Neural cell (in vitro differentiated cells): Measurements from ENCODE around the gene SH3PXD2A. TPM values are rescaled to one million over a fixed set of nuclear protein-coding genes. Genes with fewer than 3 reads are reported as not detected.

Source experiments
- H2AFZ ChIP-seq: fragments of 200-600, 300-800 bp; sonication (generic), shearing (Covaris generic); 2 replicates; pipeline ENCODE4 v1.6.0; 2014; ENCODE audit warnings: low read depth, mild to moderate bottlenecking, antibody characterized with exemption, low read length, moderate library complexity
- H3F3A ChIP-seq: fragments of 200-600 bp; shearing (Covaris generic); 2 replicates; pipeline ENCODE4 v1.6.1; 2016; ENCODE audit warnings: mild to moderate bottlenecking, moderate library complexity, mixed read lengths, antibody characterized with exemption, low read length; ENCODE audit not compliant: insufficient read depth, poor library complexity, severe bottlenecking
- H3K27ac ChIP-seq: fragments of 200-600, 300-800 bp; sonication (generic), shearing (Covaris generic); 2 replicates; pipeline ENCODE4 v1.5.1; 2014; ENCODE audit warnings: mild to moderate bottlenecking, low read length, moderate library complexity
- H3K27me3 ChIP-seq: fragments of 300-800, 200-600 bp; sonication (generic), shearing (Covaris generic); 2 replicates; pipeline ENCODE4 v1.6.0; 2014; ENCODE audit warnings: mild to moderate bottlenecking, low read depth, low read length, moderate library complexity; ENCODE audit not compliant: insufficient read depth
- H3K36me3 ChIP-seq: fragments of 300-800, 200-600 bp; sonication (generic), shearing (Covaris generic); 2 replicates; pipeline ENCODE4 v1.5.1; 2014; ENCODE audit warnings: mild to moderate bottlenecking, antibody characterized with exemption, low read length, moderate library complexity; ENCODE audit not compliant: insufficient read depth
- H3K4me2 ChIP-seq: fragments of 300-800, 200-600 bp; sonication (generic), shearing (Covaris generic); 2 replicates; pipeline ENCODE4 v1.6.0; 2014; ENCODE audit warnings: mild to moderate bottlenecking, low read length
- H3K4me3 ChIP-seq: fragments of 300-800, 200-600 bp; sonication (generic), shearing (Covaris generic); 2 replicates; pipeline ENCODE4 v1.5.1; 2014; ENCODE audit warnings: mild to moderate bottlenecking, low read length, moderate library complexity
- H3K79me2 ChIP-seq: fragments of 200-600 bp; shearing (Covaris generic); replicated peaks from 2 replicates; pipeline ENCODE4 v1.6.0; 2014; ENCODE audit warnings: mild to moderate bottlenecking, low read length, moderate library complexity; ENCODE audit not compliant: insufficient read depth
- H3K9ac ChIP-seq: fragments of 300-800, 200-600 bp; sonication (generic), shearing (Covaris generic); 2 replicates; pipeline ENCODE4 v1.6.1; 2016; ENCODE audit warnings: mild to moderate bottlenecking, low read length, mixed read lengths
- H3K9me2 ChIP-seq: fragments of 200-600 bp; shearing (Covaris generic); 2 replicates; pipeline ENCODE4 v1.6.1; 2016; ENCODE audit warnings: mild to moderate bottlenecking, low read length, mixed read lengths; ENCODE audit not compliant: insufficient read depth
- H3K9me3 ChIP-seq: fragments of 200-600, 300-800 bp; sonication (generic), shearing (Covaris generic); 2 replicates; pipeline ENCODE4 v1.6.1; 2016; ENCODE audit warnings: mild to moderate bottlenecking, mixed run types, low read length, moderate library complexity, mixed read lengths
- H4K20me1 ChIP-seq: fragments of 200-600 bp; shearing (Covaris generic); 2 replicates; pipeline ENCODE4 v1.6.1; 2016; ENCODE audit warnings: mild to moderate bottlenecking, mixed run types; ENCODE audit not compliant: insufficient read depth
- EP300 ChIP-seq: fragments of 450-650 bp; conservative IDR thresholded peaks from 2 replicates; pipeline ENCODE4 v1.6.1; 2014; ENCODE audit warnings: antibody characterized with exemption, mild to moderate bottlenecking, moderate library complexity; ENCODE audit not compliant: poor library complexity, severe bottlenecking
- EZH2 ChIP-seq: fragments of 200-600, 300-800 bp; shearing (Covaris generic), sonication (generic); IDR thresholded peaks from 2 replicates; pipeline ENCODE4 v1.6.1; 2014; ENCODE audit warnings: antibody characterized with exemption, low read length, borderline replicate concordance, mild to moderate bottlenecking; ENCODE audit not compliant: insufficient read depth, poor library complexity, severe bottlenecking
- MXI1 ChIP-seq: fragments of 450-650 bp; conservative IDR thresholded peaks from 2 replicates; pipeline ENCODE4 v1.6.1; 2014; ENCODE audit warnings: antibody characterized with exemption, mild to moderate bottlenecking; ENCODE audit not compliant: poor library complexity, severe bottlenecking
- POLR2AphosphoS5 ChIP-seq: IDR thresholded peaks from 2 replicates; pipeline ENCODE4 v1.6.1; 2012
- RAD21 ChIP-seq: fragments of 450-650 bp; conservative IDR thresholded peaks from 2 replicates; pipeline ENCODE4 v1.6.1; 2014; ENCODE audit warnings: antibody characterized with exemption, mild to moderate bottlenecking, moderate library complexity
- REST ChIP-seq: IDR thresholded peaks from 2 replicates; pipeline ENCODE4 v1.6.1; 2012; ENCODE audit warnings: borderline replicate concordance
- SMC3 ChIP-seq: fragments of 450-650 bp; conservative IDR thresholded peaks from 2 replicates; pipeline ENCODE4 v1.6.1; 2014; ENCODE audit warnings: antibody characterized with exemption, mild to moderate bottlenecking, moderate library complexity; ENCODE audit not compliant: poor library complexity
- TAF1 ChIP-seq: IDR thresholded peaks from 2 replicates; pipeline ENCODE4 v1.6.1; 2012; ENCODE audit warnings: low read depth
- polyA plus RNA-seq: library from polyadenylated mRNA; depleted of rRNA; stranded (reverse); fragments of >200 nt; gene quantifications from 2 replicates; pipeline ENCODE4 v1.2.3, GENCODE V29; 2014
- TF ChIP-seq, protein P1 (sequence below): fragments of 450-650 bp; IDR thresholded peaks from 2 replicates; pipeline ENCODE4 v1.5.1; 2014; ENCODE audit warnings: antibody characterized with exemption, mild to moderate bottlenecking, moderate library complexity; ENCODE audit not compliant: poor library complexity, severe bottlenecking

SH3PXD2A gene
- polyA plus RNA-seq, 1 donor from 2014 or later, result 5.2 TPM

DNA sequence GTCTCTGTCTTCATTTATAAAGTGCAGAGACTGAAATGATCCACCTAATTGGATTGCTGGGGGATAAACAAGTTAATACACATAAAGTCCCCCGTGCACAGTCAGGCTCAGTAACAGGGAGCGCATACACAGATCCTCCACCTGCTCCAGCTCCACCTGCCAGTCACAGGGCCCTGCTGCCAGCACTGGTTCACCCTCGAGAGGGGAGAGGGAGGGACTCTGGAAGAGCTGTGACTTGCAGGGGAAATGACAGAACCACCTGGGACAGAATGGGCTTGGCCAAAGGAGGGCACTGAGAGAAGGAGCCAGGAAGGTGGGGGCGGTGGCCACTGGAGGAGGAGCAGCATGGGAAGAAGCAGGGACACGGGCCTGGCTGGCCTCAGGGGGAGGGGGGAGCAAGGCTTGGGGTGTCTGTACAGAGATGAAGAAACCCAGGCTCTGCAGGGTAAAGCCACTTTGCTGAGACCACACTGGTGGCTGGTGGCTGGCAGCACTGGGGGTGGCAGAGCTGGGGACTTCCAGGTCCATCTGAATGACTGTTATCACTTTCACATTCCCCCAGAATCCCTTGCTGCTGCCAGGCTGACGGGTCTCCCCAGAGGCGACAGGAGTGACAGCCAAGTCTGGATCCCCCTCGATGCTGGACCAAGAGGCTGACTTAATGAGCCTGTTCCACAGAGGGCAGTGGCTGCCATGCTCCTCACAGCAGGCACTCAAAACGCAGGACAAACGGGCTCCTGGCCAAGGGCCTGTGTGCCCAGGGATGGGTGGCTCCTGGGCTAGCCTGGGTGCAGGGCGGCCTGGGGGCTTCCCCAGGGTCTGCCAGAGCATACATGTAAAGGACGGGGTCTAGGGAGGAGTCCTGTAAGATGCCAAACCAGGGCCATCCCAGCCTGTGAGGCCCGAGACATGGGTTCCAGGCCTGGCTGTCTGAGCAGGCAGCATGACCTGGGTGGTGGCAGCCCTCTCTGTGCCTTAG lies 151.1 kb downstream of the SH3PXD2A start:
- H3K4me3 ChIP-seq, result no peak overlapping the region
- H3K9me2 ChIP-seq, result no peaks in the 10 kb centered on the region
- H3F3A ChIP-seq, result no peaks in the 10 kb centered on the region
- no peak overlapping the region for H2AFZ ChIP-seq
- no peaks in the 10 kb centered on the region for H3K9me3 ChIP-seq
- H4K20me1 ChIP-seq, result no peaks in the 10 kb centered on the region
- TF ChIP-seq REST (no peak), EP300 (no peak), RAD21 (no peak), MXI1 (no peak), SMC3 (no peak), POLR2AphosphoS5 (no peak), TAF1 (no peak), EZH2 (no peak)
- TF ChIP-seq, protein P1, sequence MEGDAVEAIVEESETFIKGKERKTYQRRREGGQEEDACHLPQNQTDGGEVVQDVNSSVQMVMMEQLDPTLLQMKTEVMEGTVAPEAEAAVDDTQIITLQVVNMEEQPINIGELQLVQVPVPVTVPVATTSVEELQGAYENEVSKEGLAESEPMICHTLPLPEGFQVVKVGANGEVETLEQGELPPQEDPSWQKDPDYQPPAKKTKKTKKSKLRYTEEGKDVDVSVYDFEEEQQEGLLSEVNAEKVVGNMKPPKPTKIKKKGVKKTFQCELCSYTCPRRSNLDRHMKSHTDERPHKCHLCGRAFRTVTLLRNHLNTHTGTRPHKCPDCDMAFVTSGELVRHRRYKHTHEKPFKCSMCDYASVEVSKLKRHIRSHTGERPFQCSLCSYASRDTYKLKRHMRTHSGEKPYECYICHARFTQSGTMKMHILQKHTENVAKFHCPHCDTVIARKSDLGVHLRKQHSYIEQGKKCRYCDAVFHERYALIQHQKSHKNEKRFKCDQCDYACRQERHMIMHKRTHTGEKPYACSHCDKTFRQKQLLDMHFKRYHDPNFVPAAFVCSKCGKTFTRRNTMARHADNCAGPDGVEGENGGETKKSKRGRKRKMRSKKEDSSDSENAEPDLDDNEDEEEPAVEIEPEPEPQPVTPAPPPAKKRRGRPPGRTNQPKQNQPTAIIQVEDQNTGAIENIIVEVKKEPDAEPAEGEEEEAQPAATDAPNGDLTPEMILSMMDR, result no peak
- no peaks in the 10 kb centered on the region for H3K79me2 ChIP-seq
- no peaks in the 10 kb centered on the region for H3K36me3 ChIP-seq
- H3K9ac ChIP-seq, result no peak overlapping the region
- H3K27me3 ChIP-seq, result no peaks in the 10 kb centered on the region
- H3K4me2 ChIP-seq, result no peak overlapping the region
- no peak overlapping the region for H3K27ac ChIP-seq

GRCh38 chr10:103701380-103702222 lies 153.8 kb downstream of the SH3PXD2A start:
- TF ChIP-seq EP300 (peak; percentile 42), TAF1 (no peak)
- no peak overlapping the region for H2AFZ ChIP-seq
- no peak overlapping the region for H3K4me3 ChIP-seq
- H4K20me1 ChIP-seq, result no peaks in the 10 kb centered on the region
- H3K9ac ChIP-seq, result no peak overlapping the region
- H3K9me3 ChIP-seq, result no peaks in the 10 kb centered on the region
- H3F3A ChIP-seq, result no peaks in the 10 kb centered on the region
- no peaks in the 10 kb centered on the region for H3K79me2 ChIP-seq
- H3K4me2 ChIP-seq, result no peak overlapping the region
- no peaks in the 10 kb centered on the region for H3K9me2 ChIP-seq
- no peaks in the 10 kb centered on the region for H3K27me3 ChIP-seq
- no peaks in the 10 kb centered on the region for H3K36me3 ChIP-seq
- H3K27ac ChIP-seq, result no peak overlapping the region
